Retinal pigment epithelial cell (primary cell): ENCODE results near the gene RETSAT.
"Not testable (repeated sequence)": the region's sequence is repeated elsewhere in the genome, so short reads cannot be mapped to it uniquely, and the experiment has no call there.

ENCODE experiments used
- DNase-seq: peaks from one replicate; pipeline ENCODE4 v3.0.0-alpha.2; 2010; ENCODE audit warnings: low read depth
- H3K4me3 ChIP-seq: 2 replicates; pipeline ENCODE4 v1.5.1; 2011; ENCODE audit warnings: mild to moderate bottlenecking, low read length, control low read depth, moderate library complexity
- CTCF ChIP-seq: conservative IDR thresholded peaks from 2 replicates; pipeline ENCODE4 v1.5.1; 2011; ENCODE audit warnings: low read depth, low read length, control low read depth, inconsistent platforms

Gene RETSAT

DNA sequence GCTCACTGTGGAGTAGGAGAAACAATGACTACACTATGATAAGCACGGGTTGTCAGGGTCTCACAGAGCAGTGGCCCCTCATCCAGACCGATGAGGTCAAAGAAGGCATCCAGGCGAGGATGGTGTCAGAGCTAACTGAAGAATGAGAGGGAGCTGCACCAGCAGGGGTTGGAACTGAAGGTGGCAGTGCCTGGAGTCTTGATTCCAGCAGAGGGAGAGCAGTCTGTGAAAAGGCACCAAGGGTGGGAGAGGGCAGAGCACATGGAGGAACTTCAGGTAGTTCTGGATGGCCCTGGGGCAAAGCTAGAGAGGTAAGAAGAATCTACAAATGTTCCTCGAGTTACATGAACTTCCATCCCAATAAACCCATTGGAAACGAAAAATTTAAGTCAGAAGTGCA is 12.9 kb upstream of the RETSAT start:
- H3K4me3 ChIP-seq = no peak overlapping the region
- no peak for DNase-seq
- no peak for TF ChIP-seq CTCF

GRCh38 chr2:85362653-85363387 is 8.5 kb upstream of the RETSAT start:
- not testable (repeated sequence) for DNase-seq, H3K4me3 ChIP-seq

DNA sequence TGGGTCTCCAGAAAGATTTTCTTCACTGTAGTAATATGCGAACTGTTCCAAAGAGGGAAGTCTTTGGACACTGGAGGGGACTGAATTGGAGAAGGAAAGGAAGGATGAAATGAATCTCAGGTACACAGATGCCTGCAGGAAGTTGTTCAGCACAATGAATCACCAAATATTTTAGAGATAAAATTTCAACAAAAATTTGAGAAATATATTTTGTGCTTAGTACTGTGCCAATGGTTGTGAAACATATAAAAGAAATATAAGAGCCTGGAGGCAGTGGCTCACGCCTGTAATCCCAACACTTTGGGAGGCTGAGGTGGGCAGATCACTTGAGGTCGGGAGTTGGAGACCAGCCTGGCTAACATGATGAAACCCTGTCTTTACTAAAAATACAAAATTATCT is 3.4 kb upstream of the RETSAT start:
- TF ChIP-seq CTCF = no peak
- H3K4me3 ChIP-seq = no peak overlapping the region
- no peak for DNase-seq

DNA sequence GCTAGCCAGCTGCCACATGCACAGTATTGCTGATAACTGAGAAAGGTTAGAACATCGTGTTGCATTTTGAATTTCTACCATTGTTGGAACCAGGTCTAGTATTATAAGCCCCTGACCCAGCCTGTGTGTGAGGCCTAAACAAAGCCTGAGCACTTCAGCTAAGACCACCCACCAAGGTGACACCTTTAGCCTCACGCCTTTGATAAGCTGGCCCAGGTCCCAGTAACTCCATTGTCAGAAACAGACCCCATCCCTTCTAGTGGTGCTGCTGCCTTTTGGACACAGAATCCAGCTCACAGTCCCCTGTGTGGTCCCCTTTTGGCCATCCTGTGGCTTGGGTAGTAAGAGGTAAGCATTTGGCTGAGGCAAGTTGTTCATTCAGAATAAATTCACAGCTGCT is 1.9 kb upstream of the RETSAT start:
- no peak for TF ChIP-seq CTCF
- H3K4me3 ChIP-seq = no peak overlapping the region
- DNase-seq = no peak

DNA sequence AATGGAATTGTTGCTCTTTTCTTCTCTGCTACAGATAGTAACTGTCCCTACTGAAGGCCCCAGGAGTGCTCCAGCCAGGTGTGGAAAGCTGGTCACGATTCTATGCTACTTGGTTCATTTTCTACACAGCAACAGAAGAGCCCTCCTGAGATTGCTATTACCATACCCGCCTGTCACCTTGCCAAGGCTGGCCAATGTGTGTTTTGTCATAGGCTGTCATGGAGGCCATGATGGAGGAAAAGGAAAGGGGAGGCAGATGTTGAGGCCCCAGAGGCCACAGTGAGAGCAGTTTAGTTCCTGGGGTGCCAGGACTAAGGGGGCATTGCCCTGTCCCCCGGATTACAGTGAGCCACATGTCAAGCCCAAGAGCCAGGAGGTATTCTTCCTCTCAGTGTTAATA is 1.2 kb upstream of the RETSAT start:
- no peak for TF ChIP-seq CTCF
- DNase-seq = no peak
- peak overlapping the region; percentile 98 for H3K4me3 ChIP-seq

- DNase-seq = no peak
- H3K4me3 ChIP-seq = peak overlapping the region; percentile 98
Measured at GRCh38 chr2:85355073-85355410, 714 bp upstream of the RETSAT start.

DNA sequence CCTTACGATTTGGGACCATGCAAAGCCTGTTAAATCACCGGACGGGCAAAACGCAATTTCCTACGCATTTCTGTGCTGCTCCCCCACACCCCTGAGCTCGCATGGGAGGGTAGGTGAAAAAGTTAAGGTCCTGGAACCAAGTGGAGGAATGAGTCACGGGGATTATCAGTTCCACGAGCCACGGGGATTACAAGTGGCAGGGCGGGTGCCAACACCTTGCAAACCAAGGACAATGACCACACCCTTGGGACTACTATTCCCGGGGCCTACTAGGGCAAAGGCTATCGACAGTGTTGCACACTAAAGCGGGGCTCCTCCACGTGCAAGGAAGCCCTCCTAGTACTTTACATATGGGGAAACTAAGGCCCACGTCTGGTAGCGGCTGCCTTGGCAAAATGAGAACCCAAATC is 447 bp downstream of the RETSAT start:
- no peak for TF ChIP-seq CTCF
- DNase-seq = peak; percentile 45
- peak overlapping the region; percentile 98 for H3K4me3 ChIP-seq

More at GRCh38 chr2:85355073-85355410, 714 bp upstream of the RETSAT start:
- TF ChIP-seq CTCF = no peak
